Body of pancreas (tissue), 4 donors: Measurements from ENCODE around the gene LIMS1. TPM values are rescaled to one million over a fixed set of nuclear protein-coding genes. Genes with fewer than 3 reads are reported as not detected.
"Not testable (repeated sequence)": the region's sequence is repeated elsewhere in the genome, so short reads cannot be mapped to it uniquely, and the experiment has no call there.

Experiments used
- ATAC-seq: fragments of 150-250 bp; one replicate; pipeline ENCODE4 v1.9.1; 2016
- DNase-seq, 4 donors: peaks; one replicate each; pipeline ENCODE4 v3.0.0-alpha.2; 2019
- H3K27ac ChIP-seq, 4 donors: fragments of 200-600 bp; sonication (generic); 1 replicate in 3 of 4; 2 replicates in 1 of 4; pipeline versions ENCODE4 v1.5.1 to v1.6.1; 2016 to 2019; ENCODE audit warnings: mild to moderate bottlenecking in 1 of 4, mixed read lengths in 1 of 4, moderate library complexity in 1 of 4
- H3K27me3 ChIP-seq, 2 donors: fragments of 200-600 bp; sonication (generic); one replicate each; pipeline ENCODE4 v1.6.0; 2016; ENCODE audit warnings: mild to moderate bottlenecking in 1 of 2
- H3K36me3 ChIP-seq, 2 donors: fragments of 200-600 bp; sonication (generic); replicated peaks in 1 of 2; 2 replicates each; pipeline ENCODE4 v1.5.1; 2016; ENCODE audit warnings: low read depth in 2 of 2; ENCODE audit not compliant: insufficient read depth in 1 of 2
- H3K4me1 ChIP-seq: fragments of 200-600 bp; sonication (generic); one replicate; pipeline ENCODE4 v1.6.0; 2016
- H3K4me3 ChIP-seq, 2 donors: fragments of 200-600 bp; sonication (generic); 1 replicate in 1 of 2; 2 replicates in 1 of 2; pipeline ENCODE4 v1.5.1; 2016 to 2019
- H3K9me3 ChIP-seq, 3 donors: fragments of 200-600 bp; sonication (generic); 1 replicate in 2 of 3; 2 replicates in 1 of 3; pipeline ENCODE4 v1.5.1; 2016
- WGBS, 2 donors: methylation state at CpG; one replicate each; pipeline ENCODE4 v1.1.5; 2017; 5-methylcytosine and 5-hydroxymethylcytosine counted together
- intact Hi-C: fragments of 100-400 bp; cut with DNase I; formaldehyde crosslinking; loops from one replicate; pipeline ENCODE4 v1.15.1; 2023
- total RNA-seq, 2 donors: library from RNA; depleted of rRNA; stranded (reverse); fragments of >200 nt; gene quantifications; one replicate each; pipeline ENCODE4 v1.1.0, GENCODE V29; 2016

The LIMS1 gene
- total RNA-seq, 2 donors from 2014 or later, result 19.1 to 28.3 TPM

DNA sequence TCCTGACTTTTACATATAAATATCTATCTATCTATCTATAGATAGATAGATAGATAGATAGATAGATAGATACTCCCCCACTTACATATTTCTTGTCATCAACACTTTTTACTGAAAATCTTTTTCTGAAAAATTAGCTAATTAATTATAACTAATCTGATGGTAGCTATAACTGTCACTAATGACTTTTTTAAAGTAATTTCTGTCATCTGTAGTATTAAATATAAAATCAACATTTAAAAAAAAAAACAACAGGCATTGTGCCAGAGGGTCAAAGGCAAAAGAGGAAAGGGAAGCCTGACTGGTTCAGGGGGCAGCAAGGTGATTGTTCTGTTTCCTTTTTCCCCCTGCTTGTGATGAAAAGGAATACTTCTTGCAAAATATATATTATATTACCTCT is 122.0 kb downstream of the LIMS1 start:
- intact Hi-C loops, H3K9me3 ChIP-seq, H3K36me3 ChIP-seq, H3K27ac ChIP-seq, ATAC-seq, DNase-seq, H3K4me1 ChIP-seq, H3K27me3 ChIP-seq, H3K4me3 ChIP-seq: not testable (repeated sequence)

DNA sequence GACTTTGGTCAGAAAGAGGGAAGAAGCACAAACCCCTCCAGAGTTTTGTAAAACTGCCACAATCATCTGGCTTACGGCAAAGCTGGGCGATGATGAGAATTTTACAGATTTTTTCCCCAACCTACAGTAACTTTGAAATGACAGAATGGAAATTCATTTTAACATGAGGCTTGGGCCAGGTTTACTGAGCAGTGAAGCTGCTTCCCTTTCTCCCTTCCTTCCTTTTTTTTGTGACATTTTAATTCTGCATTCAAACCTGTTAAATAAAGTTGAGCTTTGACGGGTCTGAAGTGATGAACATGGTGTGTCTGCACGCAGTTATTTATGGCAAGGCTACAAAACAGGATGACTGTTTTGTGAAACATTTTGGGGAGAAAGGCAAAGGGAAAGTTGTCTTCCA is 123.2 kb downstream of the LIMS1 start:
- ATAC-seq, H3K27ac ChIP-seq, intact Hi-C loops, H3K36me3 ChIP-seq, H3K27me3 ChIP-seq, H3K9me3 ChIP-seq, H3K4me1 ChIP-seq, H3K4me3 ChIP-seq, DNase-seq: not testable (repeated sequence)
- WGBS, 2 donors, result 61 to 82% methylated on average over 4 of the region's 4 CpGs

DNA sequence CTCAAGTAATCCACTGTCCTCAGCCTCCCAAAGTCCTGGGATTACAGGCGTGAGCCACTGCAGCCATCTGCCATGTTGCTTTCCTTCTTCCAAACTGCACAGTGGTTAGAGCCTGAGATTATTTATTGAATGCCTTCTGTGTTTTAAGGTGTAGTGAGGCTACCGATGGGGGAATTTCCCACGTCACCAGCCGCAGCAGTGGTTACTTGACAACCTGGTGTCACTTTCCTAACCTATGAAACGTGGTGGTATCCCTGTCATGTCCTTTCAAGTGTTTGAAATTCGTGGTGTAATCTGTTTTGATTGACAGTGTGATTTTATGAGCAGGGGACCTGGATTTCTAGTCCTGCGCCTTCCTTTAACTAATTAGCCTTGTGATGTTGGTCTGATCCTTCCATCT is 124.3 kb downstream of the LIMS1 start:
- ATAC-seq, DNase-seq, H3K4me3 ChIP-seq, H3K9me3 ChIP-seq, H3K4me1 ChIP-seq, H3K27ac ChIP-seq, H3K36me3 ChIP-seq, intact Hi-C loops, H3K27me3 ChIP-seq: not testable (repeated sequence)
- WGBS, 2 donors, result 57 to 76% methylated on average over 2 to 6 of the region's 7 CpGs

DNA sequence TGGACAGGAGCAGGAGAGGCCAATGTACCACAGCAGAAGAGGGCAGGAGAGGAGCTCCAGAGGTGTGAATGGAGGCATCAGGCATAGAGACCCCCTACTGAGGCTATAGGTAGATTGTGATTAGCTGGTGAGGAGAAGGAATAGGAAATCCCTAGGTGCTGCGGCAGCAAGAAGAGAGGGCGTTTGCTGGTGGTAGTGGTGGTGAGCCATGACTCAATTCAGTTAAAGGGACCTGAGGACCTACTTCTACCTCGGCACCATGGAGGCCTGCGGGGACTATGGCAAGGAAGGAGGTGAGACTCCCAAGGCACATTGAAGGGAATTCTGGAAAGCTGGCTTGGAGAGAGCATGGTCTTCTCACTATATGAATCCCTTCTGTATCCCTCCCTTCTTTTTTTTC is 127.2 kb downstream of the LIMS1 start:
- ATAC-seq, H3K27ac ChIP-seq, H3K4me3 ChIP-seq, DNase-seq, H3K36me3 ChIP-seq, intact Hi-C loops, H3K27me3 ChIP-seq, H3K4me1 ChIP-seq, H3K9me3 ChIP-seq: not testable (repeated sequence)
- WGBS, 2 donors, result 66 to 73% methylated on average over 4 of the region's 4 CpGs

DNA sequence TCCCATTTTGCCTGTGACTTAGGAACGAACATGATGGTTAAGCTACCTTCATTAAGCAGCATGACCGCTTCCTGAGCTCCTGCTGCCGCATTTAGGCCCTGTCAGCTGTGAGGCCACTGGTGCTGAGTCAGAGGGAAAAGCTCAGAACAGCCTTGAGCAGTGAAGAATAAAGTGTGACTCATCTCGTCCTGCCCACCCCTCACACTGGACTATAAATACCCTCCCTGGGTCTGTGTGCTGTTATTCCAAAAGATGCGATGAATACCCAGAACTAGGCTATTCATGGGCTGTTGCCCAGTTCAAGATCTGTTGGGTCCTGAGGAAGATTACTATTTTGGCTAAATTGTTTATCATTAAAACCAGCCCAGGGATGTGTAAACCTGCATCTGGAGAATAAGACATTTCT is 127.9 kb downstream of the LIMS1 start:
- 60 to 70% methylated on average over 5 of the region's 5 CpGs for WGBS, 2 donors
- H3K27ac ChIP-seq, H3K9me3 ChIP-seq, H3K36me3 ChIP-seq, H3K4me1 ChIP-seq, H3K4me3 ChIP-seq, intact Hi-C loops, H3K27me3 ChIP-seq: not testable (repeated sequence)
- ATAC-seq (peak; percentile 76), DNase-seq (peak in 2 of 4 donors; percentile 24 to 53)

DNA sequence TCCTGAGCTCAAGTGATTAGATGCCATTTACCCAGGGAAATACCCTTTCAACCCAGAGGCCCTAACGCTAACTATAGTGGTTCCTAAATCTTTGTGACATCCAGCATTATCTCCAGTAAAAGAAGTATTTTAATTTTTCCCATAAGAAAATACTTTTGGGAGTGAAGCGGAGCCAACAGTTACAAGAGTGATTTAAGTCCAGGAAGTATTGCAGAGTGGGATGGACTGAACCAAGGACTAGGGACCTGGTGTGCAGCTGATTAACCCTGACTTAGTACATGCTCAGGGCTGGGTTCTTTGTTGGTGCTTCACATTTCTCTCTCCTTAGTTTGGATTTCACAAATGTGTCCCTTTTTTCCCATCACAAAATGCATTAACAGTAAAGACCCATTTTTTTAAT is 129.1 kb downstream of the LIMS1 start:
- DNase-seq, H3K4me3 ChIP-seq, H3K27ac ChIP-seq, H3K4me1 ChIP-seq, ATAC-seq, intact Hi-C loops, H3K36me3 ChIP-seq, H3K27me3 ChIP-seq, H3K9me3 ChIP-seq: not testable (repeated sequence)
- WGBS, 2 donors, result 86 to 95% methylated on average over 2 of the region's 2 CpGs

DNA sequence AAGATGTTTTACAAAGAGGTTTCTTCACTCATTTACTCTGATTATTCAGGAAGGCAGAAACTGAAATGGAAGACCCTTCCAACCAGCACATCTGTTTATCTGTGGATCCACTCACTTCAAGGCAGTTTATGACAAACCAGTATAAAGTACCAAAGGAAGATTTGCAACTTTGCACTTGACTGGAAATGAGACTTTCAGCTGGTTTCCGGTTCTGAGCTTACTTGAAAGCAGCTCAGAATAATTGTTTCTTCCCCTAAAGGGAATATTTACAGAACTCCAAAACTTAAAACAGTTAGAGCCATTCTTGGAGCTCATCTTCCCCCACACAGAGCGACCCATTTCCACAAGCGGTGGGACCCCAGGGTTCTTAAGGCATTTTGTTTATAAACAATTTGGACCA is 129.8 kb downstream of the LIMS1 start:
- H3K4me1 ChIP-seq, DNase-seq, H3K9me3 ChIP-seq, ATAC-seq, H3K27me3 ChIP-seq, H3K27ac ChIP-seq, intact Hi-C loops, H3K4me3 ChIP-seq, H3K36me3 ChIP-seq: not testable (repeated sequence)
- WGBS, 2 donors, result 78 to 91% methylated on average over 3 of the region's 3 CpGs

DNA sequence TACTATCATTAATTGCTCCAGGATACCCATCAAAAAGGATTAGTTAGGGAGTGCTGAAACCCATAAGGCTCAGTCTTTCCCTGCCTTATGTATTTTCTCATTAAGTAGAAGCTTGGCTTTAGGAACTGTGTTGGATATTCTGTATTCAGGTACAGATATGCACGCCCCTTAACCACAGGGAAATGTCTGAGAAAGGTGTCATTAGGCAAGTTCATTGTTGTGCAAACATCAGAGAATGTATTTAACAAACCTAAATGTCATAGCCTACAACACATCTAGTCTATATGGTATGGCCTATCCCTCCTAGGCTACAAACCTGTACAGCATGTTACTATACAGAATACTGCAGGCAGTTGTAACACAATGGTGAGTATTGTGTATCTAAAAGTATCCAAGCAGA is 130.7 kb downstream of the LIMS1 start:
- H3K9me3 ChIP-seq, H3K4me1 ChIP-seq, intact Hi-C loops, H3K36me3 ChIP-seq, DNase-seq, ATAC-seq, H3K27me3 ChIP-seq, H3K27ac ChIP-seq, H3K4me3 ChIP-seq: not testable (repeated sequence)
- WGBS, 2 donors, result 100% methylated on average over 1 of the region's 1 CpG

DNA sequence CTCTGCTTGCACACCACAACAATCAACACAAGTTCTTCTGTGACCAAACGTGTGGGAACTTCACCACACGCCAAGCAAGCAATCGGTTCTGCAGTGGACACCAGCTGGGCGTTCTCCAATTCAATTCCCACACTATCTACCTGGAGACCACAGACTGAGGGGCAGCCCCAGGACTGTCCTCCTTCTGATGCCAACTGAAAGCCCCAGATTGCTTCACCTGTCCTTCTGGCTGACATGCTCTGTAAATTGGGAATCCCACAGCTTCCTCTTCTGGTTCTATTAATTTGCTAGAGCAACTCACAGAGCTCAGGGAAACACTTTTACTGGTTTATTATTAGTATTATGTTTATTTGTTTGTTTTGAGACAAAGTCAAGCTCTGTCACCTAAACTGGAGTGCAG is 131.7 kb downstream of the LIMS1 start:
- 83% methylated on average over 1 of the region's 4 CpGs; no CpG with 5 or more reads in 1 of the 2 donors for WGBS, 2 donors
- H3K4me3 ChIP-seq, result not testable (repeated sequence)

DNA sequence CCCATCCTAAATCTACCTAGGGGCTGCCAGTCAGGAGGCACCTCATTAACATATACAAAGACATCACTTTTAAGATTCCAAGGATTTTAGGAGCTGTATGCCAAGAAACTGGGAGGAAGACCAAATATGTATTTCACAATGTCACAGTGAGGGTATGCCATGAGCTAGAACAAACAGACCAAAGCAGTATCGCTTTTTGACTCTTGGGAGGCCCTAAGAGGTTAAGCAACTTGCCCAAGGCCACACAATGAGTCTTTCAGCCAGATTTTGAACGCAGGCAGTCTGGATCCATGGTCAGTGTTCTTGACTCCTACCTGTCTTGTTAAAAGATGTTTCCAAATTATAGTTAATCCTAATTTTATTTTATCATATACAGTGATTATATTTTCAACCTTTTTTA is 132.9 kb downstream of the LIMS1 start:
- H3K27me3 ChIP-seq, H3K4me3 ChIP-seq, intact Hi-C loops, H3K4me1 ChIP-seq, H3K9me3 ChIP-seq, H3K36me3 ChIP-seq, H3K27ac ChIP-seq: not testable (repeated sequence)
- 23 to 37% methylated on average over 2 of the region's 2 CpGs for WGBS, 2 donors
- ATAC-seq, result peak; percentile 82
- DNase-seq, result peak in 3 of 4 donors; percentile 36 to 55 (median 38)

More for the DNA sequence above, 131.7 kb downstream of the LIMS1 start:
- H3K27me3 ChIP-seq, H3K9me3 ChIP-seq, H3K27ac ChIP-seq, DNase-seq, H3K4me1 ChIP-seq, intact Hi-C loops, ATAC-seq, H3K36me3 ChIP-seq: not testable (repeated sequence)

DNA sequence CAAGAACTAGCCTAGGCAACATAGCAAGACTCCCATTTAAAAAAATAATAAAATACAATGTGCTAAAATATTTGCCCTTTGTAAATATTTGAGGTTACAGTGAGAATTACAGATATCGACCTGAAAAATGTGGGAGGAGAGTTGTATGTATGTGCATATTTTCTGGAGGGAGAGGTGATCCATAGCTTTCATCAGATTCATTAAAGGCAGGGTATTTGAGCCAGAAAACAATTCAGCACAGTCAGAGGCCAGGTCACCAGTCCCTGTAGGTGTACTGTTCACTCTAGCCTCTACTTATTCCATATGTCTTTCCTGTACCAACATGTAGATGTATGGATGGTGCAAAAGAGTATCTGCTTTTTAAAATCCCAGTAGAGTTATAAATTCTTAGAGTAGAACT is 136.0 kb downstream of the LIMS1 start:
- H3K9me3 ChIP-seq, H3K27me3 ChIP-seq, DNase-seq, H3K36me3 ChIP-seq, ATAC-seq, H3K4me1 ChIP-seq, H3K27ac ChIP-seq, intact Hi-C loops, H3K4me3 ChIP-seq: not testable (repeated sequence)
- 14 to 60% methylated on average over 1 of the region's 1 CpG for WGBS, 2 donors

DNA sequence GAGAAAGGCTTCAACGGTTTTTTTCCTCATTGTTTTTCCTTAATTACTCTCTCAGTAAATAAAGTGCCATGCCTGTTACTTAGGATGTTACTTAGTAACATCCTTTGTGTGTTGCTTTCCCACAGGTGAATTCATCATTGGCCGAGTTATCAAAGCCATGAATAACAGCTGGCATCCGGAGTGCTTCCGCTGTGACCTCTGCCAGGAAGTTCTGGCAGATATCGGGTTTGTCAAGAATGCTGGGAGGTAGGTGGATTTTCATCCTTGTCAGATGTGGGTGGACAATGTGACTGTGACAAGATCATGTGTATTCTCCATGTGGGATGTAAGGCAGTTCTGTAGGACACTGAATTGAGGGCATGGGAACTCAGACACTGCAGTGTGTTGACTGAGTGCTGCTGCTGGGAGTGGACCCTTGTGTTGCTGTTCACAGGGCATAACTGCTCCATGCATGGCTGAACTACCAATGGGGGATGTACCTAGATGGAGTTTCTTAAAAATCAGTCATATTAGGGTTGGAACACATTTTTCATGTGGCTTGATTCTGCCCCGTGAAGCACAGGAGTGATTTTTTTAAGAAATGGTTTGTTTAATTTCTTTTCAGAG is 138.0 kb downstream of the LIMS1 start:
- ATAC-seq, result peak; percentile 53
- H3K27me3 ChIP-seq, H3K4me3 ChIP-seq, H3K36me3 ChIP-seq, H3K27ac ChIP-seq, H3K9me3 ChIP-seq, intact Hi-C loops, H3K4me1 ChIP-seq, DNase-seq: not testable (repeated sequence)
- 75% methylated on average over 1 of the region's 6 CpGs; no CpG with 5 or more reads in 1 of the 2 donors for WGBS, 2 donors
